A549 (cell line): ENCODE measurements around the gene HMCN1. TPM values are rescaled to one million over a fixed set of nuclear protein-coding genes. Genes with fewer than 3 reads are reported as not detected.

Experiments
- ATAC-seq, 2 experiments: fragments of 200-7000 bp in 1 of 2; fragments of >200 bp in 1 of 2; cut with Nextera tagmentation in 1 of 2; cut with Tn5 transposase in 1 of 2; 3 replicates each; pipeline versions ENCODE4 v1.8.0 to v1.9.1; 2018 to 2020; ENCODE audit warnings: mild to moderate bottlenecking in 1 of 2, moderate library complexity in 1 of 2
- CTCF ChIA-PET: fragments of 300-600 bp; sonication (Branson Sonifier 250); formaldehyde crosslinking; extraction: SDS; loops from one replicate; lab custom pipeline; 2021; ENCODE audit warnings: antibody characterized with exemption, inconsistent platforms; lab: Yijun Ruan, JAX
- POLR2A ChIA-PET: fragments of 350-600 bp; formaldehyde crosslinking; extraction: SDS; loops from one replicate; lab custom pipeline; 2021; ENCODE audit warnings: antibody characterized with exemption, inconsistent platforms; lab: Yijun Ruan, JAX
- DNase-seq, 2 experiments: peaks; one replicate each; pipeline versions ENCODE4 v3.0.0 to v3.0.0-alpha.2; 2011 to 2016; ENCODE audit warnings: low read depth in 1 of 2, low spot score in 1 of 2
- FAIRE-seq: peaks from 2 replicates; lab custom pipeline; 2011; peaks lifted over from hg19 to GRCh38; lab: Jason Lieb, UNC
- H3K27ac ChIP-seq, 2 experiments: fragments of >200 bp; sonication (Bioruptor Twin); formaldehyde crosslinking; 3 replicates each; pipeline ENCODE4 v1.5.1; 2016 to 2017
- H3K4me1 ChIP-seq: fragments of >200 bp; sonication (Bioruptor Twin); formaldehyde crosslinking; 3 replicates; pipeline ENCODE4 v1.6.1; 2016
- H3K4me2 ChIP-seq: fragments of >200 bp; sonication (Bioruptor Twin); formaldehyde crosslinking; 3 replicates; pipeline ENCODE4 v1.6.1; 2016
- H3K4me3 ChIP-seq: fragments of >200 bp; sonication (Bioruptor Twin); formaldehyde crosslinking; 3 replicates; pipeline ENCODE4 v1.5.1; 2016
- H3K9me3 ChIP-seq: fragments of >200 bp; sonication (Bioruptor Twin); formaldehyde crosslinking; 3 replicates; pipeline ENCODE4 v1.6.1; 2016
- BCL3 ChIP-seq: fragments of >200 bp; sonication (Bioruptor Twin); formaldehyde crosslinking; IDR thresholded peaks from 3 replicates; pipeline ENCODE4 v1.6.1; 2016
- BHLHE40 ChIP-seq: IDR thresholded peaks from 2 replicates; pipeline ENCODE4 v1.6.1; 2012; ENCODE audit warnings: low read depth, low read length, inconsistent platforms
- E2F6 ChIP-seq: IDR thresholded peaks from 2 replicates; pipeline ENCODE4 v1.6.1; 2012; ENCODE audit warnings: low read depth, borderline replicate concordance
- FOSL2 ChIP-seq, 2 experiments: fragments of 450-650 bp in 1 of 2; fragments of >200 bp in 1 of 2; sonication (Bioruptor Twin) in 1 of 2; formaldehyde crosslinking; IDR thresholded peaks; 2 replicates each; pipeline versions ENCODE4 v1.5.0 to v1.6.1; 2016 to 2020; ENCODE audit warnings: mild to moderate bottlenecking in 1 of 2, moderate library complexity in 1 of 2
- FOXS1 ChIP-seq: fragments of 250-450 bp; sonication (Bioruptor Pico); IDR thresholded peaks from 2 replicates; pipeline ENCODE4 v1.5.0; 2020; ENCODE audit warnings: mild to moderate bottlenecking, moderate library complexity
- HEYL ChIP-seq: fragments of 250-450 bp; sonication (Bioruptor Pico); IDR thresholded peaks from 2 replicates; pipeline ENCODE4 v1.8.0; 2021; ENCODE audit warnings: mild to moderate bottlenecking, moderate library complexity
- JUN ChIP-seq, 2 experiments: fragments of >200 bp; sonication (Bioruptor Twin); formaldehyde crosslinking; IDR thresholded peaks; 2 replicates in 1 of 2; 3 replicates in 1 of 2; pipeline ENCODE4 v1.6.1; 2016 to 2017
- JUNB ChIP-seq: fragments of >200 bp; sonication (Bioruptor Twin); formaldehyde crosslinking; IDR thresholded peaks from 2 replicates; pipeline ENCODE4 v1.6.1; 2016
- MAX ChIP-seq: IDR thresholded peaks from 2 replicates; pipeline ENCODE4 v1.6.1; 2012
- MYC ChIP-seq: IDR thresholded peaks from 2 replicates; pipeline ENCODE4 v1.6.1; 2012; ENCODE audit warnings: mild to moderate bottlenecking, inconsistent platforms, low read length, improper control_type of control experiment, borderline replicate concordance
- NFE2L2 ChIP-seq: fragments of 150-350 bp; conservative IDR thresholded peaks from 2 replicates; pipeline ENCODE4 v1.6.1; 2014; ENCODE audit warnings: low read length
- PHF8 ChIP-seq: fragments of 200-600 bp; sonication (generic); IDR thresholded peaks from 2 replicates; pipeline ENCODE4 v1.6.1; 2016; ENCODE audit warnings: low read depth, mild to moderate bottlenecking, antibody characterized with exemption, moderate library complexity, borderline replicate concordance
- POLR2A ChIP-seq: IDR thresholded peaks from 2 replicates; pipeline ENCODE4 v1.6.1; 2012; ENCODE audit warnings: mild to moderate bottlenecking, low read length
- POLR2AphosphoS2 ChIP-seq: conservative IDR thresholded peaks from 2 replicates; pipeline ENCODE4 v1.6.1; 2012; ENCODE audit warnings: low read length, improper control_type of control experiment, inconsistent platforms
- RAD21 ChIP-seq, 2 experiments: fragments of >200 bp in 1 of 2; sonication (Bioruptor Twin) in 1 of 2; formaldehyde crosslinking in 1 of 2; IDR thresholded peaks in 1 of 2; conservative IDR thresholded peaks in 1 of 2; 2 replicates in 1 of 2; 3 replicates in 1 of 2; pipeline ENCODE4 v1.6.1; 2012 to 2018; ENCODE audit warnings: inconsistent platforms in 1 of 2
- RARB ChIP-seq: fragments of 250-450 bp; sonication (Bioruptor Pico); IDR thresholded peaks from 2 replicates; pipeline ENCODE4 v1.8.0; 2021; ENCODE audit warnings: mild to moderate bottlenecking, moderate library complexity
- RCOR1 ChIP-seq: fragments of 150-350 bp; IDR thresholded peaks from 2 replicates; pipeline ENCODE4 v1.6.1; 2014; ENCODE audit warnings: antibody characterized with exemption, low read length, low read depth
- REST ChIP-seq: fragments of 200-600 bp; sonication (generic); IDR thresholded peaks from 2 replicates; pipeline ENCODE4 v1.6.1; 2016; ENCODE audit warnings: antibody characterized with exemption, mild to moderate bottlenecking, moderate library complexity
- RNF2 ChIP-seq: fragments of 200-600 bp; sonication (generic); IDR thresholded peaks from 2 replicates; pipeline ENCODE4 v1.6.1; 2016; ENCODE audit warnings: low read depth, mild to moderate bottlenecking, antibody characterized with exemption, moderate library complexity, borderline replicate concordance
- SMC3 ChIP-seq: fragments of >200 bp; sonication (Bioruptor Twin); formaldehyde crosslinking; IDR thresholded peaks from 3 replicates; pipeline ENCODE4 v1.6.1; 2018; ENCODE audit warnings: inconsistent platforms
- TFCP2L1 ChIP-seq: fragments of 250-450 bp; sonication (Bioruptor Pico); IDR thresholded peaks from 2 replicates; pipeline ENCODE4 v1.5.0; 2021; ENCODE audit warnings: mild to moderate bottlenecking
- ZFP36 ChIP-seq: fragments of 450-650 bp; IDR thresholded peaks from 2 replicates; pipeline ENCODE4 v1.6.1; 2014; ENCODE audit warnings: borderline replicate concordance; ENCODE audit not compliant: partially characterized antibody
- WGBS: methylation state at CpG from one replicate; pipeline ENCODE4 v1.1.6; 2017; ENCODE audit errors: missing lambda C conversion rate; 5-methylcytosine and 5-hydroxymethylcytosine counted together
- polyA plus RNA-seq, 4 experiments: library from polyadenylated mRNA; depleted of rRNA in 3 of 4; stranded (reverse); fragments of >200 nt; fragmentation: RNase III in 1 of 4; extraction: RNeasy Plus Mini Kit Qiagen cat#74134 plus additional on column Dnase treatment in 1 of 4; gene quantifications; 2 replicates in 3 of 4; 3 replicates in 1 of 4; pipeline ENCODE4 v1.2.3, GENCODE V29; 2011 to 2017

Gene HMCN1
- polyA plus RNA-seq, 2 of the 4 experiments (the other 2 are of a cell fraction), result 0.03 to 0.06 TPM

- no peak for ATAC-seq
- no peaks in the 10 kb centered on the region; the same call in 2 of the 3 replicates for H3K9me3 ChIP-seq
- TF ChIP-seq JUNB (no peak), MAX (no peak), REST (no peak), RCOR1 (no peak), RNF2 (no peak), SMC3 (no peak)
- no peak overlapping the region for H3K4me2 ChIP-seq
- H3K27ac ChIP-seq, result no peak overlapping the region
- POLR2A ChIA-PET, result no interaction called here
- CTCF ChIA-PET, result no interaction called here
- H3K4me3 ChIP-seq, result no peak overlapping the region
- no peak for FAIRE-seq
- no peaks in the 10 kb centered on the region for H3K4me1 ChIP-seq
- WGBS, result 27% methylated on average over 3 of the region's 3 CpGs
- no peak for DNase-seq
Measured at GRCh38 chr1:185741551-185741950, 7.4 kb downstream of the HMCN1 start.

GRCh38 chr1:185742403-185742802, 8.2 kb downstream of the HMCN1 start:
- H3K4me2 ChIP-seq, result no peak overlapping the region
- no peak for FAIRE-seq
- no peak overlapping the region for H3K4me3 ChIP-seq
- H3K4me1 ChIP-seq, result no peaks in the 10 kb centered on the region
- CTCF ChIA-PET, result no interaction called here
- H3K27ac ChIP-seq, result no peak overlapping the region
- TF ChIP-seq PHF8 (no peak), POLR2A (no peak), JUN (IDR thresholded peaks at IDR 0.05) (no peak), NFE2L2 (no peak), POLR2AphosphoS2 (no peak)
- no peaks in the 10 kb centered on the region; the same call in 2 of the 3 replicates for H3K9me3 ChIP-seq
- DNase-seq, result no peak
- POLR2A ChIA-PET, result no interaction called here
- no peak for ATAC-seq

GRCh38 chr1:185745165-185745564, 11.0 kb downstream of the HMCN1 start:
- H3K9me3 ChIP-seq, result no peaks in the 10 kb centered on the region
- ChIA-PET POLR2A (no interaction called here), CTCF (no interaction called here)
- no peak overlapping the region for H3K27ac ChIP-seq
- FAIRE-seq (no peak), ATAC-seq (no peak), DNase-seq (no peak)
- WGBS, result 35% methylated on average over 4 of the region's 4 CpGs
- TF ChIP-seq MYC (no peak), TFCP2L1 (CRISPR knock-in tag) (no peak)
- no peak overlapping the region for H3K4me3 ChIP-seq
- H3K4me1 ChIP-seq, result no peaks in the 10 kb centered on the region
- no peak overlapping the region for H3K4me2 ChIP-seq

GRCh38 chr1:185759061-185759460, 24.9 kb downstream of the HMCN1 start:
- H3K9me3 ChIP-seq, result no peaks in the 10 kb centered on the region
- no peak for FAIRE-seq
- H3K27ac ChIP-seq, result no peak overlapping the region
- 5% methylated on average over 1 of the region's 1 CpG for WGBS
- POLR2A ChIA-PET, result no interaction called here
- no peak for DNase-seq
- ATAC-seq, result no peak
- no peaks in the 10 kb centered on the region for H3K4me1 ChIP-seq
- CTCF ChIA-PET, result interaction anchor here (1.4 to 2.2 kb wide), 2 partner anchors 13 to 17 kb away, joined by 3 to 9 read pairs; no protein-coding TSS in a partner anchor
- H3K4me3 ChIP-seq, result no peak overlapping the region
- H3K4me2 ChIP-seq, result no peak overlapping the region
- no peak for TF ChIP-seq E2F6
- TF ChIP-seq RCOR1, result no peak
- no peak for TF ChIP-seq HEYL (CRISPR knock-in tag)
- no peak for TF ChIP-seq FOXS1 (CRISPR knock-in tag)
- no peak for TF ChIP-seq RARB (CRISPR knock-in tag)
- TF ChIP-seq RAD21 (conservative IDR thresholded peaks at IDR 0.05 in 1 of 2, IDR thresholded peaks at IDR 0.05 in 1 of 2), result no peak
- TF ChIP-seq FOSL2 (IDR thresholded peaks at IDR 0.05), result no peak
- TF ChIP-seq FOSL2 (CRISPR knock-in tag; IDR thresholded peaks at IDR 0.05), result no peak
- no peak for TF ChIP-seq JUN (IDR thresholded peaks at IDR 0.05)
- TF ChIP-seq BCL3, result no peak
- no peak for TF ChIP-seq REST
- no peak for TF ChIP-seq ZFP36
- no peak for TF ChIP-seq BHLHE40
